NCI-H146 (cell line): ENCODE measurements around the gene CHADL.
"Not testable (repeated sequence)": the region's sequence is repeated elsewhere in the genome, so short reads cannot be mapped to it uniquely, and the experiment has no call there.

Experiments
- DNase-seq: peaks from one replicate; lab custom pipeline; 2025; lab: John Stamatoyannopoulos, UW

The CHADL gene, protein sequence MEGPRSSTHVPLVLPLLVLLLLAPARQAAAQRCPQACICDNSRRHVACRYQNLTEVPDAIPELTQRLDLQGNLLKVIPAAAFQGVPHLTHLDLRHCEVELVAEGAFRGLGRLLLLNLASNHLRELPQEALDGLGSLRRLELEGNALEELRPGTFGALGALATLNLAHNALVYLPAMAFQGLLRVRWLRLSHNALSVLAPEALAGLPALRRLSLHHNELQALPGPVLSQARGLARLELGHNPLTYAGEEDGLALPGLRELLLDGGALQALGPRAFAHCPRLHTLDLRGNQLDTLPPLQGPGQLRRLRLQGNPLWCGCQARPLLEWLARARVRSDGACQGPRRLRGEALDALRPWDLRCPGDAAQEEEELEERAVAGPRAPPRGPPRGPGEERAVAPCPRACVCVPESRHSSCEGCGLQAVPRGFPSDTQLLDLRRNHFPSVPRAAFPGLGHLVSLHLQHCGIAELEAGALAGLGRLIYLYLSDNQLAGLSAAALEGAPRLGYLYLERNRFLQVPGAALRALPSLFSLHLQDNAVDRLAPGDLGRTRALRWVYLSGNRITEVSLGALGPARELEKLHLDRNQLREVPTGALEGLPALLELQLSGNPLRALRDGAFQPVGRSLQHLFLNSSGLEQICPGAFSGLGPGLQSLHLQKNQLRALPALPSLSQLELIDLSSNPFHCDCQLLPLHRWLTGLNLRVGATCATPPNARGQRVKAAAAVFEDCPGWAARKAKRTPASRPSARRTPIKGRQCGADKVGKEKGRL

GRCh38 chr22:41240377-41241132 lies at the start of gene CHADL:
CHADL (minus strand) TSS chr22:41240931; CDS start chr22:41240881, 50 bp downstream.
- DNase-seq = no peak

- DNase-seq = no peak
Measured at GRCh38 chr22:41289671-41290070, 48.9 kb upstream of the CHADL start.

GRCh38 chr22:41288245-41288946 lies 47.7 kb upstream of the CHADL start:
- peak; percentile 55 for DNase-seq

DNA sequence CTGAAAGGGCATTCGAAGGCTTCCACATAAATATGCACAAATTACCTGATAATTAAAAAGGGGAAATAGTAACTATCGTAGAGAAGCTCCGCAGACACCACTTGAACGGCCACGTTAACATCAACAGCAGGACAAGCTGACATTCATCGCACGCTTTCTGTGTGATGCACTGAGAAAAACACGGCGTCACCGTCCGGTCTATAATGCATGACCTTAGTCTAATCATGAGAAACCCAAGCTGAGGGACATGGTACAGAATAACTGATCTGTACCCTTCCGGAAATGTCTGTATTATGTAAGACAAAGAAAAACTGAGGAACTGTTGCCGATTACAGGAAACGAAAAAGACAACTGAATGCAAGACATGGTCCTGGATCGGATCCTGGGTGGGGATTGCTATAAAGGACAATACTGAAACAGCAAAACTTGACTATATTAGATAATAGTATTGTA lies 45.9 kb upstream of the CHADL start:
- DNase-seq = peak; percentile 23

GRCh38 chr22:41285820-41286638 lies 45.3 kb upstream of the CHADL start, which contains the start of gene RANGAP1:
RANGAP1 (minus strand) TSS chr22:41286187; CDS start chr22:41281044, 5,143 bp downstream.
- peak; percentile 96 for DNase-seq

DNA sequence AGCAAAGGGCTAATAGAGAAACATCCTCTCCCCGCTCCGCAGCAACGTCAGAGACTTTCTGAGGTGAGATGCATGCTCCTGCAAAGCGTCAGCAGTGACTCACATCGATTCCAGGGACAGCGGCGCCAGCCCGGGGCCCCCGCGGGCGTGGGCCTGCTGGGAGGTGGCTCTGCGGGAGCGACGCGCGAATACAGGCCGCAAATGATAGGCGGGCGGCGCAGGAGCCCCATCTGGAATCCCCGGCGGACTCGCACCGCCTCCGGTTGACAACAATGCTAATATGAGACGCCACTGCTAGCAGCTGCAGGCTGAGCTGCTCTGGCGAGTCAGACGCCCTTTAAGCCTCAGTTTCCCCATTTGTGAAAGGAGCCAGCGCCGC lies 44.7 kb upstream of the CHADL start:
- peak; percentile 74 for DNase-seq

DNA sequence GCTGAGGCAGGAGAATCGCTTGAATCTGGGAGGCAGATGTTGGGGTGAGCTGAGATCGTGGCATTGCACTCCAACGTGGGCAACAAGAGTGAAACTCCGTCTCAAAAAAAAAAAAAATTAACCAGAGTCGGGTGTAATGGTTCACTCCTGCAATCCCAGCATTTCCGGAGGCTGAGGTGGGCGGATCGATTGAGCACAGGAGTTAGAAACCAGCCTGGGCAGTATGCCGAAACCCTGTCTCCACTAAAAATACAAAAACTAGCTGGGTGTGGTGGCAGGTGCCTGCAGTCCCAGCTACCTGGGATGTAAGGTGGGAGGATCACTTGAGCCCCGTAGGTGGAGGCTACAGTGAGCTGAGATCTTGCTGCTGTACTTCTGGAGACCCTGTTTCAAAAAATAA lies 43.7 kb upstream of the CHADL start:
- no peak for DNase-seq

- DNase-seq = no peak
Measured at GRCh38 chr22:41280854-41281253, 40.1 kb upstream of the CHADL start.

GRCh38 chr22:41280065-41280464 lies 39.3 kb upstream of the CHADL start:
- DNase-seq = no peak

- no peak for DNase-seq
Measured at GRCh38 chr22:41274856-41275255, 34.1 kb upstream of the CHADL start.

- no peak for DNase-seq
Measured at GRCh38 chr22:41273128-41273527, 32.4 kb upstream of the CHADL start.

GRCh38 chr22:41271787-41272186 lies 31.1 kb upstream of the CHADL start:
- DNase-seq = no peak

DNA sequence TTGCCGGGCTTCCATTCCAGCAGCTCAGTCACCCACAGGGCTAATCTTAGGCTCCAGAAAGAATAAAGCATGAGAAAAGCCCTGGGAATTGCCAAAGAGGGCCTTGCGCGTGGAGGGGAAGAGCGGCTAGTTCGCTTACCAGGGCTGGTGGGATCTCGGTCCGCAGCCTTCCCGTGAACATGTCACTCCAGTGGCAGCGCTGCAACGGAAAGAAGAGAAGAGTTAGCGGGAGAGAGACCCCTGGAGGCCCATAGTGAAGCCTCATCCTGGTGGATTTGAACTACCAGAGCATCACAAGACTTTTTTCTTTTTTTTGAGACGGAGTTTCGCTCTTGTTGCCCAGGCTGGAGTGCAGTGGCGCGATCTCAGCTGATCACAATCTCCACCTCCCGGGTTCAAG lies 27.2 kb upstream of the CHADL start:
- DNase-seq = no peak

- DNase-seq = no peak
Measured at GRCh38 chr22:41264408-41264941, 23.7 kb upstream of the CHADL start.

DNA sequence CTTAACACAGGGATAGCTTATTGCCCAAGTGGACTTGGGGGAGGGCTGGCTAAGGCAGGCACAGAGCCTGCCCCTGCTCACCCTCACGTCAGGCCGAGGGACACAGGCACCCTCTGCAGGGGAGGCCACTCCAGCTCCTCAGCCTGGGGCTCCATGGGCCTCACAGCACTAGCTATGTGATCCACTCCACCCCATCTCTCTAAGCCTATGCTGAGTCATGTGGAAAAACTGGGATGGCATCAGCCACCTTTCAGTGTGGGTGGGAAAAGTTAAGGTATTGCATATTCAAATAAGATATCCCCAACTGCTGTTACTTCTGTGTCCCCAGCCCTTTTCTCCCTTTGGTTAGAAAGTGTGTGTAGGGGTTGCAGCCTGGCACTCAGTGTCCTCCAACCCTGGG lies 23.0 kb upstream of the CHADL start:
- DNase-seq = no peak

DNA sequence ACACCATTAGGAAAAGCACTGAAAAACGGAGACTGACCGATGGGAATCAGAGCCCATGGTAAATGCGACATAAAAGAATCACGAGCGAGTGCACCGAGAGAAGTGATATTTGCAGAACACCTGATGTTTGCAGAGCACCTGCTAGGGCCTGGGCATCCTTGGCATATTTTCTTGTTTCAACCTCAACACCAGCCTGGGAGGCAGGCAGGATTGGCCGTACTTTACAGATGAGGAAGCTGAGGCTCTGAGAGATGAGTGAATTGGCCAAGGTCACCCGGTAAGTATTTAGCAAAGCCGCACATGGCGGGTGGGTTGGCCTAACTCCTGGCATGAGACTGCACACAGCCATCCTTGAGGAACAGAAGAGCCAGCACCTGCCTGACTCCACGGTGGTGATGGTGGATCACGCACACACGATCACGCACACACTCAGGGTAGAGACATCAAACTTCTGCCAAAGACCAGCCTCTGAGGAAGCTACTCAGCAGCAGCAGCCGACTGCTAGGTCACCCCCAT lies 21.6 kb upstream of the CHADL start:
- DNase-seq = no peak

DNA sequence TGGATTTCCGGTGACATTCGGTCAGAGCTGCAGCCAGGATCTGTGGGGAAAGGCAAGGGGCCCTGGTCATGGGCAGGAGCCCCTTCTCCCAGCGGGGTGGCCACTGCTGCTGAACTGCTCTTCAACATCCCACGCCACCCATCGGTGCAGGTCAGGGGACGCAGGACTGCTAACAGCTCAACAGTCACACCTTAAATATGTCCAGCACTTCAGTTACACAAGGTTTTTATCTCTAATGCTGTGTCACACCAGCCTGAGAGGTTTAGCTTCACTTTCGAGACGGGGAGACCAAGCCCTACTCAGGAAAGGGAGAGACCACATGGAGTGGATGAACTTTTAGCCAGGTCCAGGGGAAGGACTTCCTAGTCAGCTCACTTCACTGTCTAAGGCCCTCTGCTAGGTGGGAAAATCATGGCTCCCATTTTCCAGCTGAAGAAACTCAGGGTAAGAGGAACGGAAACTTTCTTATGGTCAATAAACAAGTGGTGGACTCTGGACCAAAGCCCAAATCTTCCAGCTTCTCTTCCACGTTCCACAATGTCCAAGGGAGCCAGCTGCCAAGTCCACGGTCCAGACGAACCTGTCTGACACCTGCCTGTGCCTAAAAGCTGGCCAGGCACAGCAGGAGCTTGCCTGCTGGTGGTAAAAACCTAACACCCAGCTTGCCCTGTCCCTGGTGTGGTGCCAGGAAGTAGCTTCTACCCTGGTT lies 21.0 kb upstream of the CHADL start:
- DNase-seq = no peak

DNA sequence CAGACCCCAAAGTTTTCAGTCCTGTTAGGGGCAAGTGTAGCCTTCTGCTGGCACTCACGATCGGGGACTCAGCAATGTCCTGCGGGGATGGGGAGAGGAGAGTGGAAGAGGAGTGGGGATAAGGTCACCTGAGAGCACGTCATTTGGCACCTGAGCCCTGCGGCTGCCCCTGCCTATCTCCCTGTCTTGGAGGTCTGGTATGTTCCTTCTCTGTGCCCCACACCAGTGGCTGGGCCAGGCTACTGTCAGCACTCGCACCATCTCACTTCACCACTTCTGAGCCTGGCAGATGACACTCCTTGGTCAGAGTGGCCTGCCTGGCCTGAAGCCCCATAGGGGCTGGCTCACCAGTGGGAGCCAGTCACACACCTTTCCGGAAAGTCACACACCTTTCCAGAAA lies 20.1 kb upstream of the CHADL start:
- DNase-seq = no peak

DNA sequence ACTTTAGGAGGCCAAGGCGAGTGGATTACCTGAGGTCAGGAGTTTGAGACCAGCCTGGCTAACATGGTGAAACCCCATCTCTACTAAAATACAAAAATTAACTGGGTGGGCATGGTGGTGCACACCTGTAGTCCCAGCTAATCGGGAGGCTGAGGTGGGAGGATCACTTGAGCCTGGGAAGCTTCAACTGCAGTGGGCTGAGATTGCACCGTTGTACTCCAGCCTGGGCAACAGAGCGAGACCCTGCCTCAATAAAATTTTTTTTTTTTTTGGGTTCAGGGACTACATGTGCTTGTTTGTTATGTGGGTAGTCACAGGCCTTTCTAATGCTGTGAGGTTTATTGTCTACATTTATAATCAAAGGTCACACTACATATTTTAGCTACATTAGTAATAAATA lies 19.0 kb upstream of the CHADL start:
- DNase-seq = not testable (repeated sequence)

GRCh38 chr22:41257696-41258095 lies 17.0 kb upstream of the CHADL start:
- DNase-seq = no peak
